ENCODE measurements around the gene SLC35B1. TPM values are rescaled to one million over a fixed set of nuclear protein-coding genes. Genes with fewer than 3 reads are reported as not detected.

Gene SLC35B1
- total and polyA plus RNA-seq, 10 of the 15 experiments (the other 5 are each of a cell fraction or from before 2014, with no cell fraction given) = 40.0 to 113 (median 51.6) TPM

GRCh38 chr17:49677933-49678847 is 29.6 kb downstream of the SLC35B1 start, which contains the start of gene SPOP (continued):
- TF ChIP-seq BHLHE40 (IDR thresholded peaks at IDR 0.05; ENCODE audit: borderline replicate concordance in 1 of 2, low read depth in 2 of 2, low read length in 1 of 2) (peak; percentile 8 to 61; a peak in 1 of 4 replicates), MYB (IDR thresholded peaks at IDR 0.05; ENCODE audit: borderline replicate concordance, low read depth, low read length) (no peak), NFYB (IDR thresholded peaks at IDR 0.05; ENCODE audit: insufficient read depth, low read depth, low read length) (no peak), HDAC2 (IDR thresholded peaks at IDR 0.05) (peak; percentile 71; the same call in 1 of the 2 replicates), ZNF622 (IDR thresholded peaks at IDR 0.05) (no peak), KAT2A (conservative IDR thresholded peaks at IDR 0.05; ENCODE audit: control insufficient read depth, low read depth, low read length) (no peak), ZBTB40 (IDR thresholded peaks at IDR 0.05; ENCODE audit: borderline replicate concordance) (no peak), SMAD1 (IDR thresholded peaks at IDR 0.05; ENCODE audit: low read depth, partially characterized antibody) (no peak), NKRF (conservative IDR thresholded peaks at IDR 0.05) (no peak), CBFB (IDR thresholded peaks at IDR 0.05; ENCODE audit: low read depth) (no peak), ZNF592 (IDR thresholded peaks at IDR 0.05) (no peak), TCF7 (IDR thresholded peaks at IDR 0.05; ENCODE audit: borderline replicate concordance) (no peak), MXI1 (IDR thresholded peaks at IDR 0.05; ENCODE audit: low read depth, low read length) (no peak; the same call in 1 of the 2 replicates), TCF3 (IDR thresholded peaks at IDR 0.05; ENCODE audit: borderline replicate concordance, insufficient read depth, low read depth, low read length) (no peak), RELB (IDR thresholded peaks at IDR 0.05; ENCODE audit: low read depth) (peak; percentile 87), BCL11A (IDR thresholded peaks at IDR 0.05; ENCODE audit: low read depth, low read length) (no peak), ZBED1 (IDR thresholded peaks at IDR 0.05; ENCODE audit: borderline replicate concordance) (no peak)
